ENCODE measurements around the gene SCN3B.

SCN3B gene

GRCh38 chr11:123594188-123594901, 60.1 kb downstream of the SCN3B start:
- DNase-seq: no peak

GRCh38 chr11:123593570-123593969, 60.9 kb downstream of the SCN3B start:
- DNase-seq: no peak

DNA sequence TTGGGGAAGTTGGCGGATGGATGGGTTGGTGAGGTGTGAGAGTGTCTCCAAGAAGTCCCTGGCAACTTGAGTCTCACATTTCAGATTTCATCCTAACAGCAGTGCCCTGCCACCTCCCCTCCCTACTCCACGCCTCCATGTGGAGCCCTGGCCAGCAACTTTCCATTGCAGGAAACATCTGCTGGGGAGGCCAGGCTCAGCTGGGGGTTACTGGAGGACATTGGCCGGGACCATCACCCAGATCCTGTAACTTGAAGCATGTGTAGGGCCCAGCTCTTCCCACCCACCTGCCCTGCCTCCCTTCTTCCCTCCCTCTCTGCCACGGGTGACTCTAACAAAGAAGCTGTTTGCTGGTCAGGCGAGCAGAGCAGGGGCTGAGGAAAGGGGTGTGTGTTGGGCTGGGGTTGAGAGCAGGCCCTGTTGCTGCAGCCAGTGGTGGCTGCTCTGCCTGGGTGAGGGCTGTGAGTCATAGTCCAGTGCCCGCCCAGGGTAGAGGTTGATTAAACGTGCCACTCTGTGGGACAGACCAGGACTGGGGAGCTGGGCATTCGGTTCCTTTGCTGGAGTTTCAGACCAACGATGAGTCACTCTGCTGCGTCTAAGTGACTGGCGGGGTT, 64.0 kb downstream of the SCN3B start:
- no peak for DNase-seq

DNA sequence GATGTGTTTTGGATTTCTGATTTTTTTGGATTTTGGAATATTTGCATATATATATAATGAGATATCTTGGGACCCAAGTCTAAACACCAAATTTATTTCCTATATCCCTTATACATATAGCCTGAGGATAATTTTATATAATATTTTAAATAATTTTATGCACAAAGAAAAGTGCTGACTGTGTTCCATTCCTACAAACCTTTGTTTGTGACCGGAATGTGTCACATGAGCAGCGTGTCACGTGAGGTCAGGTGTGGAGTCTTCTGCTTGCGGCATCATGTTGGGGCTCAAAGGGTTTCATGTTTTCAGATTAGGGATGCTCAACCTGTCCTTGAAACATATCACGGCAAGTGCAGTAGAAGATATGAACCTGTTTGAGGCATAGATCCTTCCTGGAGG, 65.6 kb downstream of the SCN3B start:
- DNase-seq: no peak

DNA sequence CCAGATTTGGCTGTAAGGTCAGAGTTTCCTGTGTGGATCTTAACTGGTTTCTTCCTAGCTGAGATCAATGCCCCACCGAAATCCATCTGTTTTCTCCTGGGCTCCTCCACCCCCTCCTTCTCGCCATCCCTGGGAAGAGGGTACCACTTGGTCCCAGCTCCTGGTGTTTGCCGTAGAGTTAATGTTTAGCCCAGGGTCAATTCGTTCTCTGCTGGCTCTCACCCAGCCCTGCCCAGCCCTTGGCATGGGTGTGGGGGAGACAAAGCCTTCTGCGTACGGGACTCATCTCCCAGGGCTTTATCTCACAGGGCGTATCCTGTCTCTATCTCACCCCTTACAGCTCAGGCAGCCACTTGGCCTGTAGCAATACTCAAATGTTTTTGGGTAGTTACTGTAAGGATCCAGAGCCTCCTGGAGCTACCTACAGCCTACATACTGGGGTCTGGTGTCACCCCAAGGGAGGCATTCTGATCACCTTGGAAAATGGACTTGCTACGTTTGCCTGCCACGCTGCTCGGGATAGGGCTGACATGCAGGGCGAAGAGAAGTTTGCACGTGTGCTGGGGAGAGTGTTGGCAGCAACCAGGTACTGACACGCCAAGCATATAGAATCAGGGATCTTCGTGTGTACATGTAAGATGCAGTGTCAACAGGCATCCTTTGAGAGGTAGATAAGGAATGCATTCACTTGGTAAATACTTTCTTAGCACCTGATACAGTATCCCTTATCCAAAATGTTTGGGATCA, 66.1 kb downstream of the SCN3B start:
- DNase-seq: no peak

GRCh38 chr11:123587559-123587958, 66.9 kb downstream of the SCN3B start:
- DNase-seq: no peak

GRCh38 chr11:123587044-123587443, 67.4 kb downstream of the SCN3B start:
- no peak for DNase-seq

DNA sequence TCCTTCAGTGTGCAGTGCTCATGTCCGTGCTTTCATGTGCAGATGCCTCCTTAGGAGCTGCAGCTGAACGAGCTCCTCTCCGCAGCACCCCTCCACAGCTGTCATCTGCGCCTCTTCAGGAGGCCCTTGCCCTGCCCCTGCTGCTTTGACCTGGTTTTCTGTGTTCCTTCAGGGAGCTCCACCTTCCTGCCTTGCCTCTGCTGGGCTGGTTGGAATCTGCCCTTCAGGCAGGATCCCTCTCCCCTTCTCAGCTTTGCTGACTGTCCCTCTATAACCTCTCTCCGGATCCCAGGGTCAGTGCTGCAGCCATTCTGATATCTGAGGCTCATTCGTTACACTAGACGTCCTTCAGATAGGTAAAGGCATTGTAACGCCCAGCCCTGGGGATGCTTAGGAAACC, 67.9 kb downstream of the SCN3B start:
- DNase-seq: no peak

DNA sequence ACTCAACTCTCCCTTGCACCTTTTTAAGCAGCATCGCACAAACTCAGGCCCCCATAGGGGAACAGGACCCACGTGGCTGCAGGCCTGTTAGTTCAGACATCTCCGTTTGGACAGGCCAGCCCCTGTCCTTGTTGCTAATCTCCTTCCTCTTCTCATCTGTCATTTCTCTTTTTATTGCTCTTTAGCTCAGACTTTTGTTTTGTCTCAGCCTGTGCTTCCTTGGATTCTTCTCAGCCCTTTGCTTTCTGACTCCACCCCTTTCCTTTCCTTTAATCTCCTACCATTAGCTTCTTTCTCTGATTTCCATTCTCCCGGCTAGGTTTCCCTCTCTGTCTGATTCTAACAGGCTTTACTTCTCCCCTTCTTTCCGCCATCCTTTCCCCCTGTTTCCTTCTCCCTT, 68.7 kb downstream of the SCN3B start:
- no peak for DNase-seq

DNA sequence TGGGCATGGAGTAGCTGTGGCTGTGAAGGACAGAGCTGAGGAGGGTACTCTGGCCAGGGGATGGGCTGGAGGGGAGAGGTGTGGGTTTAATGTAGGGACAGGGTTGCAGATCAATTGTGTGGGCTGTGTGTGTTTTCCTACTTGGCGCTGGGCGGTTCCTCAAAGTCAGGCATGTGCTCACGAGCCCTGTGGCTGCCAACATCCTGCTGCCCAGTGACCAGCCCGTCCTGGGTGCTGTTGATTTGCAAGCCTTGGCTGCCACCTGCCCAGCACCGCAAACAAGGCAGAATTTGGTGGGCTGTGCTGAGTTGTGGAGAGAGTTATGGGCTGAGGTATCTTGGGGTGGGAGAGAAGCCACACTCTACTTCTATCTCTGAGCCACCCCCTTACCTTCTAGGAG, 69.2 kb downstream of the SCN3B start:
- DNase-seq: no peak

DNA sequence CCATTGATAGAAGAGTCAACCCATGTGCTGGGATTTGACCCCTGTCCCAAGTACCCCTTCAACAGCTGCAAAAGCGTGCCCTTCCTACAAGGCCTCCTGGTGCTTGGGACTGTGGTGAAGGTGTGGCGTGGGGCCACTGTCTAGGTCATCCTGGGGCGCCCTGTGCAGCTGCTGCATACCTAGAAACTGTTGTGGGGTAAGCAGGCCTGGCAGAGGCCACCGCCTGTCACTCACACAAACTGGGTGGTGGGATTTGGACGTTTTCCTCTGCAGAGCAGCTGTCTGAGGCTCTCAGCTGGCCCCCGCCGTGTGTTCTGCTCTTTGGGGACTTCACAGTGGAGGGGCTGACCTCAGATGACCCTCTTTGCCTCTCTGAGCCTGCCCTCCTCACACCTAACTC, 69.7 kb downstream of the SCN3B start:
- DNase-seq: no peak

- no peak for DNase-seq
Observed at GRCh38 chr11:123584186-123584585, 70.2 kb downstream of the SCN3B start.

DNA sequence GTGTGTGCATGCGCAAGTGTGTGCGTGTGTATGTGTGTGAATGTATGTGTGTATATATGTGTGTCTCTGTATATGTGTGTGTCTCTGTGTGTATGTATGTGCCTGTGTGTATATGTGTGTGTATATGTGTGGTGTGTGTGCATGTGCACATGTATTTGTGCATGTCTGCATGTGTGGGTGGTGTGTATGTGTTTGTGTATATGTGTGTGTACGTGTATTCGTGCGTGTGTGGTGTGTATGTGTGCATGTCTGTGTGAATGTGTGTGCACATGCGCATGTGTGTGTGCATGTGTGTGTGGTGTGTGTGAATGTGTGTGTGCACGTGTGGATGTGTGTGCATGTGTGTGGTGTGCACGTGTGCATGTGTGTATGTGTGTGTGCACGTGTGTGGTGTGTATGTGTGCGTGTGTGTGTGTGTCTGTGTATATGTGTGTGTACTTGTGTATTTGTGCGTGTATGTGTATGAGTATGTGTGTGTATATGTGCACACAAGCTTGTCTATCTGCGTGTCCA, 71.4 kb downstream of the SCN3B start:
- DNase-seq: no peak

DNA sequence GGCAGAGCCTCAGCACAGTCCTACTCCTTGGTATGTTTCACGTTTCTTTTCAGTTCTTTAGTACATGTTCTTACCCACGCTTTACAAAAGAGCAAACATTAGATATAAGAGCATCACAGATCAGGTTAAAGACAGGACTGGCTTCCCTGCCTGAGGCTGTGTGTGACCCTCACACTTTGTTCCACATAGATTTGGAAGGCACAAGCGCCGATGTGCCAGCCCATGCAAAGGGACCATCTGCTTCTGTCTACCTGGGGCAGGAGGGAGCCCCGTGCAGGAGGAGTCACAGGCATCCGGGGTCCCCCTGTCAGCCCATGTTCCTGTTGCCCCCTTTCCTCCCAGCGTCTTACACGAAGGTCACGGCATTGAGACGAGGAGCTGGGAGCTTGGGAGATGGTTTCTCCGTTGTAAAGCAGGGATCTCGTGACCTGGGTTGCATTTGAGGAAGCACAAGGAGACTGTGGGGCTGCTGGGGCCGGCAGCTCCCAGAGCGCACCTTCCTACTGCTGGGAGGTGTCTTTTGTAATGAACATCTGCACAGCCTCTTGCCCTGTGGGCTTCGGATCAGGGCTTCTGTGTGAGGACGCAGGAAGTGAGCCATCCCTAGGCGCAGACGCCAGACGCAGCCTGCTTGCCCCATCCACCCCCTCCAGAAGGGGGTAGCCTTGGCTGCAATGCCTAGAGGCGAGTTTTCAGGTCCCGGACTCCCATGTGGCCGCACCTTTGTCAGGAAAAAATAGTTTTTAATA, 72.6 kb downstream of the SCN3B start:
- DNase-seq: no peak

- DNase-seq: peak; percentile 83
Observed at GRCh38 chr11:123580557-123581275, 73.7 kb downstream of the SCN3B start.

DNA sequence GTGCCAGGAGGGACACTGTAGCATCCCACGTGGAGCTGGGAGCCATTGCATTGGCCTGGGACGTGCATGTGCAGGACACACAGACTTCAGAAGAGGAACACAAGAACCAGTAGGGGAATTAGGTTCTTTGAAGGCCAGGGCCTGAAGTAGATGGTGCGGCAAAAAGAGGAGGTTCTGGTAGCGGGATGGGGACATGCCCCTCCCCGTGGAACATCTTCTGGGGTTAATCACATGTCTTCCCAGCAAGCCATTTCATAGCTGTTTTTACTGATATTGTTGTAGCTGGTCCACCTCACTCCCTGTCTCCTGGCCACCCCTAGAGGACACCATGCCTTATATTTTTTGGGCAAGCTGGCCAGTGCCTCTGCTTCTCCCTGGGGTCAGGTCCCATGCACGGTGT, 74.3 kb downstream of the SCN3B start:
- DNase-seq: no peak

DNA sequence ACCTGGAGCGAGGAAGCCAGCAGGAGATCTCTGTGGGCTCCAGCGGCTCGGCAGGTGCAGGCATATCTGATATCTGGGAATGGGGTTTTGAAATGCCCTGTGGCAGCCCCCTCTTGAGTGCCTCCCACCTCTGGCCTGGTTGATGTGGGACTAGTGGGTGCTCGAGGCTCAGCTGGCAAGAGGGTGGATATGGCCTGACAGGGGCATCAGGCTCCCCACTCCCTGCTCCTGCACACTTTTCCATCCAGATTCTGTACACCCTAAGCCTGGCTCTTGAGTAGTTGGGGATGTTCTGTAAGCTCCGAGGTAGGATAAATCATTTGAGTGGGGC, 75.0 kb downstream of the SCN3B start:
- DNase-seq: no peak

Measured in NCI-H774 (cell line).